Colonic mucosa (tissue), 4 donors: ENCODE results near the gene C5orf63. TPM values are rescaled to one million over a fixed set of nuclear protein-coding genes. Genes with fewer than 3 reads are reported as not detected.

Experiments
- DNase-seq: peaks from one replicate; pipeline ENCODE4 v3.0.0-alpha.2; 2020
- H3K27ac ChIP-seq: fragments of 200-600 bp; one replicate; pipeline ENCODE4 v1.8.0; 2021
- H3K27me3 ChIP-seq: fragments of 200-600 bp; one replicate; pipeline ENCODE4 v1.8.0; 2021
- H3K36me3 ChIP-seq: fragments of 200-600 bp; one replicate; pipeline ENCODE4 v1.8.0; 2021
- H3K4me1 ChIP-seq: fragments of 200-600 bp; one replicate; pipeline ENCODE4 v1.8.0; 2021; ENCODE audit warnings: mild to moderate bottlenecking
- H3K4me3 ChIP-seq: fragments of 200-600 bp; one replicate; pipeline ENCODE4 v1.8.0; 2021
- H3K9ac ChIP-seq, 2 donors: one replicate each; pipeline ENCODE4 v1.7.0; 2013; ENCODE audit warnings: control low read depth in 2 of 2, low read depth in 2 of 2, low read length in 2 of 2
- H3K9me3 ChIP-seq: fragments of 200-600 bp; one replicate; pipeline ENCODE4 v1.8.0; 2021
- CTCF ChIP-seq: fragments of 200-600 bp; IDR thresholded peaks from one replicate; pipeline ENCODE4 v1.8.0; 2022; ENCODE audit warnings: antibody characterized with exemption, mild to moderate bottlenecking
- intact Hi-C: fragments of 100-400 bp; cut with DNase I; formaldehyde crosslinking; loops from one replicate; pipeline ENCODE4 v1.14.1; 2022
- total RNA-seq, 2 donors: library from RNA; stranded (reverse); fragmentation: NEBNext Ultra II Directional in 1 of 2; extraction: Animal tissue kit (Norgen Biotek cat#: 25700) in 1 of 2; gene quantifications; one replicate each; pipeline ENCODE4 v1.2.1, GENCODE V29; 2021
- donor health status: healthy.
- donor health status: DM: no; HTN: no; CAD: no.
- donor health status: DM: no; HTN: no; CAD: no.

C5orf63 gene
- total RNA-seq, 2 donors from 2014 or later = 10.3 to 12.2 TPM

- Histone ChIP-seq H3K27me3 (no peaks in the 10 kb centered on the region), H3K4me1 (no peaks in the 10 kb centered on the region), H3K9ac (no peak overlapping the region), H3K36me3 (no peaks in the 10 kb centered on the region), H3K4me3 (no peak overlapping the region), H3K9me3 (no peaks in the 10 kb centered on the region), H3K27ac (no peak overlapping the region)
- TF ChIP-seq CTCF = no peak
- DNase-seq = no peak
- intact Hi-C loops = no loop called here
These were observed 11.4 kb upstream of the C5orf63 start for GRCh38 chr5:127084656-127085055.

GRCh38 chr5:127083711-127084110 lies 10.4 kb upstream of the C5orf63 start:
- no peak overlapping the region for H3K27ac ChIP-seq
- H3K36me3 ChIP-seq = no peaks in the 10 kb centered on the region
- H3K4me1 ChIP-seq = no peaks in the 10 kb centered on the region
- H3K4me3 ChIP-seq = no peak overlapping the region
- no peaks in the 10 kb centered on the region for H3K9me3 ChIP-seq
- DNase-seq = no peak
- intact Hi-C loops = no loop called here
- H3K27me3 ChIP-seq = no peaks in the 10 kb centered on the region
- no peak overlapping the region for H3K9ac ChIP-seq
- TF ChIP-seq CTCF = no peak

- intact Hi-C loops = no loop called here
- H3K4me3 ChIP-seq = no peak overlapping the region
- no peaks in the 10 kb centered on the region for H3K4me1 ChIP-seq
- no peaks in the 10 kb centered on the region for H3K36me3 ChIP-seq
- no peak for TF ChIP-seq CTCF
- H3K27ac ChIP-seq = no peak overlapping the region
- no peaks in the 10 kb centered on the region for H3K9me3 ChIP-seq
- no peak for DNase-seq
- H3K9ac ChIP-seq = no peak overlapping the region
- no peaks in the 10 kb centered on the region for H3K27me3 ChIP-seq
These were observed 6.7 kb upstream of the C5orf63 start for GRCh38 chr5:127079994-127080491.

GRCh38 chr5:127077366-127077765 lies 4.1 kb upstream of the C5orf63 start:
- intact Hi-C loops = no loop called here
- H3K4me1 ChIP-seq = no peaks in the 10 kb centered on the region
- H3K9ac ChIP-seq = no peak overlapping the region
- peak overlapping the region; percentile 19 for H3K27ac ChIP-seq
- DNase-seq = peak; percentile 18
- H3K4me3 ChIP-seq = no peak overlapping the region
- TF ChIP-seq CTCF = no peak
- H3K9me3 ChIP-seq = no peaks in the 10 kb centered on the region
- H3K36me3 ChIP-seq = no peaks in the 10 kb centered on the region
- H3K27me3 ChIP-seq = no peaks in the 10 kb centered on the region

- H3K9me3 ChIP-seq = no peaks in the 10 kb centered on the region
- intact Hi-C loops = no loop called here
- H3K9ac ChIP-seq = no peak overlapping the region
- no peaks in the 10 kb centered on the region for H3K4me1 ChIP-seq
- H3K36me3 ChIP-seq = no peaks in the 10 kb centered on the region
- DNase-seq = peak; percentile 30
- no peaks in the 10 kb centered on the region for H3K27me3 ChIP-seq
- no peak for TF ChIP-seq CTCF
- H3K27ac ChIP-seq = peak overlapping the region; percentile 19
- no peak overlapping the region for H3K4me3 ChIP-seq
These were observed 3.2 kb upstream of the C5orf63 start for GRCh38 chr5:127076315-127077129.
